ENCODE results near the gene PAK3.

Gene PAK3

GRCh38 chrX:111095974-111096895, at the start of gene PAK3:
Gene PAK3 (plus strand): TSS chrX:111096191. CDS start chrX:111123104, 26,913 bp downstream.
- DNase-seq (ENCODE audit: low read depth in 2 of 2): peak in 1 of 2 donors; percentile 7

DNA sequence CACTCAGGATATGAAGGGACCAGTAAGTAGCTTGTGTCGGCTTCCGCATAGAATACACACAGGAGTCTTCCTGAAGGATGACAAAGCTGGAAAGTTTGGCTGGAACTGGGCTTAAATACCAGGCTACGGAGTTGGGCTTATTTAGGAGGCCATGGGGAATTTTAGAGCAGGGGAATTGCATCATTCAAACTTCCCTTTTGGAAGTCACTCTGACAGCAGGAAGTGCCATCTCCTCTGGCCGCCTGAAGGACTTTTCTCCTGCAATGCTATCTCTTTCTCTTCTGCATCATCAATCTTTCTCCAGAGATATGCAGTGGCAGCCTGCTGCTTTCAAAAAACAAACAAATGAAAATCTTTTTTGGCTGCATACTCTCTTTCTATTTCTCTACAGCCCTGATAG, 48.4 kb upstream of the PAK3 start:
- no peak for DNase-seq (ENCODE audit: low read depth in 2 of 2)

GRCh38 chrX:111052478-111052877, 43.5 kb upstream of the PAK3 start:
- DNase-seq (ENCODE audit: low read depth in 2 of 2): no peak

DNA sequence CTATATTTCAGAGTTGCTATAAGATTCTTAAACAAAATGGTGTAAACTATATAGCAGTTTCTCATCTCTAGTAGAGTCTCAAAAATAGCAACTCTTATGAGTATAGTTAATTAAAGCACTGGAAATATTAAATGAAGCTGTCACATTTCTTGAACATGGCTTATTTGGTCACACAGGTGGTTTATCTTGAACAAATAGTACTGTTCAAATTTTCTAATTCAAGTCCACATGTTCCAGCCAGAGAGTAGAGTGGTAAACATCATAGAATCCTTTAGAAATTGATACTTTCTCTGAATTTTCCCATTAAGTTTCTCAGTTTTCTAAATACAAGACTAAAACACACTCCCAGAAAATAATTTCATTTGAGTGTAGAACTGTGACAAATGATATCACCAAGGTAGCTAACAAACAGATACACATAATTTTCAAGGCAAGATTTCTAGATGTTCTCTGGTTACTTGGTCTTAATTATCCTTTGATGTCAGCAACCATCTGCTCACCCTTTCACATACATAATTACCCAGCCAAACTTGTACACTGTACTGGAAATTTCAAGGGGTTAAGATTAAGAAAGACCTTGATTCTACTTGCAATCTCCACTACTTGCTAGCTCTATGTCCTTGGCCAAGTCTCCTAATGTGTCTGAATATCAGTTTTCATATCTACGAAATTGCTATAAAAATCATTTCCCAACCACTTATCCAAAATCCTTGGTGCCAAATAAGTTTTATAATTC, 24.3 kb upstream of the PAK3 start:
- no peak for DNase-seq (ENCODE audit: low read depth in 2 of 2)

GRCh38 chrX:111083081-111083480, 12.9 kb upstream of the PAK3 start:
- DNase-seq (ENCODE audit: low read depth in 2 of 2): no peak

GRCh38 chrX:111086591-111087006, 9.4 kb upstream of the PAK3 start:
- no peak for DNase-seq (ENCODE audit: low read depth in 2 of 2)

- no peak for DNase-seq (ENCODE audit: low read depth in 2 of 2)
Observed at GRCh38 chrX:111088628-111089027, 7.4 kb upstream of the PAK3 start.

- DNase-seq (ENCODE audit: low read depth in 2 of 2): no peak
Observed at GRCh38 chrX:111090458-111090857, 5.5 kb upstream of the PAK3 start.

DNA sequence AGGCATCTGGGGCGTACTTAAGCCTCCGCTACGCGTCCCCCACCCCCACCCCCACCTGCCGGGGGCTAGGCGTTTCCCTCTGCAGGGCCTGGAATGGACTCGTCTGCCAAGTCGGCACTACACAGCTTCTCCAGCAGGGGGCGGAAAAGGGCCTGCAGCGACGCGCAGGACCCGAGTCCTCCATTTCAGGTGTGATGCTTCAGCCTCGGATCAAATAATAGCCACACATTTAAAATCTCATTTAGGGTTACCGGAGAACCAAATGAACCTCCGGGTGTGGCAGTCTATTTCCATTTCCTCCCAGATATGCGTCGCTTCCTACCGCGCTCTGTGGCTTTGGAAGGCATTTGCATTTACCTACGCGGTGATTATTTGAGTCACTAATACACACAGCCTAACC, 2.9 kb downstream of the PAK3 start:
- DNase-seq (ENCODE audit: low read depth in 2 of 2): peak; percentile 18 to 34

DNA sequence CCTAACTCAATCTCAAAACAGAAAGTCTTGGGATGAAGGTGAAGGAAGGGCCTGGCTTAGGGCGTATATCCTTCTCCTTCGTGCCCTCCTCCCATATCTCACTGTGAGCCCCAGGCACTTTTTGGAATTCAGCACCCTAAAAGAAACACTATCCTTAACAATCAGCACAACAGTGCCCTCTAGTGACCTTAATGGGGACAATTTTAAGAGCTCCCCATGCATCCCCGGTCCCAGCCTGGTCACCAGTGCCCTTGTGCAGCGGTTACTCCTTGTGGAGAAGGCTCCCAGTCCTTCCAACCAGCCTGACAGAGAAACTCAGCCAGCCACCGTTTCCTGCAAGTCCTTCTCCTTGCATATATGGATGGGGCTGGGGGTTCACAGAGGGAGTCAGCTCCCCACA, 4.2 kb downstream of the PAK3 start:
- no peak for DNase-seq (ENCODE audit: low read depth in 2 of 2)

DNA sequence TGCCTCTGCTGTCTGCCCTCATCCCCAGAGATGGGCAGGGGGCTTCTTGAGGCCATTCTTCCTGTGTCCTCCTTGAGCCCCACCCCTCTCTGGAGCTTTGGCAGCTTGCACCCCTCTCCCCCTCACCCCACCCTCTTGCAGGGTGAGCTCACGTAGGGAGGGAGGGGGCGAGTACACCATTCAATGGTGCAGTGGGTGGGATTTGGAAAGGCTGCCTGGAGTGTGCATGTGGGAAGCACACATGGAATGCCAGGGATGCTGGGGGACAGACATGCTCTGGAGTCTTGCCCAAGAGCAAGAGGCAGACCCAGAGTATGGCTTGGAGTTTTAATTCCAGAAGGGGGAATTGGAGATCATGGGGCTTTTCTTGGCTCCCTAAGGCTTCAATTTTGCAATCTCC, 5.6 kb downstream of the PAK3 start:
- no peak for DNase-seq (ENCODE audit: low read depth in 2 of 2)

DNA sequence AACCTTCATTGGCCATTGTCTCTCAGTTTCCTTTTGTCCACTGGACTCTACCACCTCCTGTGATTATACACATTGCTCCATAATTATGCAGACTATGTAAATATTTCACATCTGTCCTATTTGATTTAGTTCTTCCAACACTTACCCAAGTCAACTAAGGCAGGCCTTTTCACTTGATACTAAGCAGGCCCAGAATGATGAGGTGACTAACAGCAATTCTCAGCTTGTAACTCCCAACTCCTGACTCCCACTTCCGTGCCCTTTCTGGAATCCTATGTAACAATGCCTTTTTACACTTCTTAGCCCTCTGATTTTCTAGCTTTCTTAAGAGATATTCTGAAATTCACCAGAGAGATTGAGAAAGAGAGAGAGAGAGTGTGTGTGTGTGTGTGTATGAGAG, 6.6 kb downstream of the PAK3 start:
- no peak for DNase-seq (ENCODE audit: low read depth in 2 of 2)

GRCh38 chrX:111103246-111103645, 7.3 kb downstream of the PAK3 start:
- DNase-seq (ENCODE audit: low read depth in 2 of 2): no peak

DNA sequence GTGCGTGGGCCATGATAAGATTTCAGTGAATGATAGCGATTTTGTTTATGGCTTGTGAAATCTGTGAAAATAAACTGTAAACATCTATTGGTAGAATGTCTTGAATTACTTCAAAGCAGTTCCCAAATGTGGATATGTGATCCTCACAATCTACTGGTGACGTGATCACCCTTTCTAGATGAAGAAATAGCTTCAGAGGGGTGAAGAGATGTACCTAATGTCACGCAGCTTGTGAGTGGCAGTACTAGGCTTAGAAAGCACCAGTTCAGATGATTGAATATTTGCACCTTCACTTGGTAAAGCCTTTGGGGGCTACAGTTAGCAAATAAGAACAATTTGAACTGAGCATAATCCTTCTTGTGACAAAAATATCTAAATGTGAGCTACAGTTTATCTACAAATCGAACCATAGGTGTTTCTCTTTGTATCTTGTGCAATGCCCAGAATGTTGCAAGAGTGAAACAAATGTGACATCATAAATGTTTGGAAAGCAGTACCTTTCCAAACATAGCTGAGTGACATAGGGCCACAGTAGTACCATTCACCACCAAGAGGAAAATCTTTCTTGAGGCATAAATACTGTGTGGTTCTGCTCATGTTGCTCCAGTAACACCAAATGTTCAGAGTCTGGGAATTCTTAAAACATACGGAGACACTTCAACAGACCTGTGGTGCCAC, 14.2 kb downstream of the PAK3 start:
- no peak for DNase-seq (ENCODE audit: low read depth in 2 of 2)

GRCh38 chrX:111114806-111115205, 18.8 kb downstream of the PAK3 start:
- DNase-seq (ENCODE audit: low read depth in 2 of 2): no peak

- DNase-seq (ENCODE audit: low read depth in 2 of 2): no peak
Observed at GRCh38 chrX:111116666-111117065, 20.7 kb downstream of the PAK3 start.

DNA sequence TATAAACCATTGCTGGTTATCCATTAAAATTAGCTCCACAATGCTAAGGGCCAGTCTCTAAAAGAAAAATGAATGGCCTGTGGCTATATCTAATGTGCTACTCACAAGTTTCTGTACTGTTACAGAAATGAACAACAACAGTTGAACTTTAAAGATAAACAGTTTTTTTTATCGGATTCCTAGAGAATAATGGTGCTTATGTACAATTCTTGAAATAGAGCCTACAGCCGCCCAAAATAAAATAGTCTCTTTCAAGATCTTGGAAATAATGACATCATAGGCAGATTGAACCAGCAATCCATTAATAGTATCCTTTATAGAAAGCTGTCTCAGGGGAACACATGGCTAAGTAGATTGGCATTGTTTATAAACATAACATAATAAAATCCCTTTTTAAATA, 23.4 kb downstream of the PAK3 start:
- no peak for DNase-seq (ENCODE audit: low read depth in 2 of 2)

GRCh38 chrX:111123125-111123524, 27.1 kb downstream of the PAK3 start:
- no peak for DNase-seq (ENCODE audit: low read depth in 2 of 2)

DNA sequence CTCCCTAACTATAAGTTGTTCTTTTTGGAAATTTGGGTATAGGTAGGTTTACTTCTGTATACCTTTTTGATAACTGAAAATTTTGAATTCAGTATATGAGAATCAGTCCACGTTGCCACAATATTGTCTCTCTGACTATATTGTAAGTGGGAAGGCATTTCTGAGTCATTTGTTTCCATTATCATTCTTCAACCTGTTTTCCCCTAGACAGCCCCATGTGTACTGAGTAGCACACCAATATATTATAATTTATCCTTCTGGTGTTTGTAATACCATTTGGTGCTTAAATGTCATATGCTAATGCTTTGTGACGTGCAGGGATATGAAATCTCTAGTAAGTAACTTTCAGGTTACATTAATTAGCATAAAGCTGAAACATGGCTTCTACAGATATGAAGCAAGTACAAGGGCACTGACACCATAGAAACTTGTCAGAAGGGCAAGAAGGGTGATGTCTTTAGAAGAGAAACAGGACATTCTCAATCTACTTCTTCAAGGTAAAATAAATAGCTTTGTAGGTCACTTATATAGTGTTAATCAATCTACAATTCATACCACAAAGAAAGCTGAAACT, 27.7 kb downstream of the PAK3 start:
- no peak for DNase-seq (ENCODE audit: low read depth in 2 of 2)

- DNase-seq (ENCODE audit: low read depth in 2 of 2): no peak
Observed at GRCh38 chrX:111124418-111124817, 28.4 kb downstream of the PAK3 start.

- no peak for DNase-seq (ENCODE audit: low read depth in 2 of 2)
Observed at GRCh38 chrX:111127038-111127437, 31.0 kb downstream of the PAK3 start.

- no peak for DNase-seq (ENCODE audit: low read depth in 2 of 2)
Observed at GRCh38 chrX:111129921-111130320, 33.9 kb downstream of the PAK3 start.

Data from stimulated activated CD8-positive, alpha-beta memory T cell treated with anti-CD3 and anti-CD28 coated beads, Interleukin-7, amount 100 ng/mL, for 4 hours (primary cell).